ENCODE data around the gene CCDC150.

Gene CCDC150

DNA sequence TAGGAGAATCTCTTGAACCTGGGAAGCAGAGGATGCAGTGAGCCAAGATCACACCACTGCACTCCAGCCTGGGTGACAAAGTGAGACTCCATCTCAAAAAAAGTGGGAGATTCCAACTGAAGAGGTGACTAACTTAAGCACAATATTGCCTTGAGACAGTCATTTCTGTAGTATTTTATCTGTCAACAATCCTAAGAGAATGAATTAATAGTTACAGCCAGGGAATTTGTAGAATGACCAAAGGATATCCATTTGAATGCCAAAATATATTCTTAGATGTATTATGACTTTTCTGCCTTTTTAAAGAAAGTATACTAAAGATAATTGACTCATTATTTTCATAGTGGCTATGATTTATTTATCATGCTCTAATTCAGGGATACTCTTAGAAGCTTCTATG lies 40.7 kb upstream of the CCDC150 start:
- Histone ChIP-seq H3K9ac (ENCODE audit: low read length) (no peak overlapping the region), H3K27ac (ENCODE audit: low read depth, low read length) (no peak overlapping the region), H4K20me1 (ENCODE audit: low read depth, low read length) (no peaks in the 10 kb centered on the region), H2AFZ (ENCODE audit: low read depth, low read length, severe bottlenecking) (no peak overlapping the region), H3K4me2 (ENCODE audit: low read depth, low read length, poor library complexity, severe bottlenecking) (no peak overlapping the region), H3K9me3 (ENCODE audit: insufficient read depth, low read length) (no peaks in the 10 kb centered on the region), H3K36me3 (ENCODE audit: low read length) (no peaks in the 10 kb centered on the region), H3F3A (ENCODE audit: insufficient read depth) (no peaks in the 10 kb centered on the region), H3K79me2 (ENCODE audit: insufficient read depth, low read length) (no peaks in the 10 kb centered on the region), H3K4me3 (ENCODE audit: insufficient read depth, low read length, poor library complexity, severe bottlenecking) (no peak overlapping the region), H3K9me2 (replicated peaks; ENCODE audit: insufficient read depth, low read length) (no peaks in the 10 kb centered on the region), H3K27me3 (ENCODE audit: low read length) (0 out of 2 replicates have a peak, but pooled peaks cover 3% of the 10 kb centered on the region)
- no peak for TF ChIP-seq EZH2phosphoT487 (conservative IDR thresholded peaks at IDR 0.05; ENCODE audit: low read length)
- TF ChIP-seq, protein P1, sequence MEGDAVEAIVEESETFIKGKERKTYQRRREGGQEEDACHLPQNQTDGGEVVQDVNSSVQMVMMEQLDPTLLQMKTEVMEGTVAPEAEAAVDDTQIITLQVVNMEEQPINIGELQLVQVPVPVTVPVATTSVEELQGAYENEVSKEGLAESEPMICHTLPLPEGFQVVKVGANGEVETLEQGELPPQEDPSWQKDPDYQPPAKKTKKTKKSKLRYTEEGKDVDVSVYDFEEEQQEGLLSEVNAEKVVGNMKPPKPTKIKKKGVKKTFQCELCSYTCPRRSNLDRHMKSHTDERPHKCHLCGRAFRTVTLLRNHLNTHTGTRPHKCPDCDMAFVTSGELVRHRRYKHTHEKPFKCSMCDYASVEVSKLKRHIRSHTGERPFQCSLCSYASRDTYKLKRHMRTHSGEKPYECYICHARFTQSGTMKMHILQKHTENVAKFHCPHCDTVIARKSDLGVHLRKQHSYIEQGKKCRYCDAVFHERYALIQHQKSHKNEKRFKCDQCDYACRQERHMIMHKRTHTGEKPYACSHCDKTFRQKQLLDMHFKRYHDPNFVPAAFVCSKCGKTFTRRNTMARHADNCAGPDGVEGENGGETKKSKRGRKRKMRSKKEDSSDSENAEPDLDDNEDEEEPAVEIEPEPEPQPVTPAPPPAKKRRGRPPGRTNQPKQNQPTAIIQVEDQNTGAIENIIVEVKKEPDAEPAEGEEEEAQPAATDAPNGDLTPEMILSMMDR (IDR thresholded peaks at IDR 0.05; ENCODE audit: insufficient read depth, low read length, poor library complexity, severe bottlenecking), result no peak

DNA sequence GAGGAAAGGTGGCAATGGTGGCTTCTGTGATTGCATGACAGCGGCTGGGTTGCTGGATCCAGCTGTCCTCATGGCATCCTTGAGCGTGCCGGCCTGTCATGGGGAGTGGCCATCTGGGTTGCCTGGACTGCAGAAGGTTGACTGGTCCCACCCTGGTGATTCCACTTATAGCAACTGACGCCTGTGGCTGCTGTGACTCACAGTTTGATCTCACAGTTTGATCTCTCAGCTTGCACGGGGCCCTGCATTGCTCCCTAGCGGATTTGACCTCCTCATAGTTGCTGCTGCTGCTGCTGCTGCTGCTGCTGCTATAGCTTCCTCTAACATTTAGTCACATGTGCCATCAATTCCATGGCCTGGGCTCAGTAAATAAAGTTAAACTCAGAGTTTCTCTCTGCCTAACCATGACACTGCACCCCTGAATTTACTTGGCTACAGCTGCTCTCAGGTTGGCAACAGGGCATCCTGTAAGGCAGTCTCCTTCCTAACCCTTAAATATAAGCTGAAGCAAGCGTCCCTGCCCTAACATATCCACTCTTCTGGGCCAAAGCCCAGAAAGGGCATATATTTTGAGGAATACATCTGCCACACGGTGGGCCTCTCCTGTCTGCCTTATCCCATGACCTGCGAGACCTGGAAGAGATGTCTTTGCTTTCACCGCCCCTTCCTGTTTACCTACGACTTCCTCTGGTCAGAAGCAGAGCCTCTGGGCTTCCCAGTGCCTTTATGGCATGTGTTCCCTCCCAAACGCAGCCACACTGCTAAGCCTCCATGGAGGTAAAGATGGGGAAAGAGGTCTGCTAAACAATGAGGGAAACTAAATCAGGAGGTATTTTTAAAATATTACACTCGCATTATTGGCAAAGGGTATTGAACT lies 37.8 kb upstream of the CCDC150 start:
- no peaks in the 10 kb centered on the region for H4K20me1 ChIP-seq (ENCODE audit: low read depth, low read length)
- no peaks in the 10 kb centered on the region for H3F3A ChIP-seq (ENCODE audit: insufficient read depth)
- H3K9me2 ChIP-seq (replicated peaks; ENCODE audit: insufficient read depth, low read length), result no peaks in the 10 kb centered on the region
- no peak overlapping the region for H3K9ac ChIP-seq (ENCODE audit: low read length)
- no peaks in the 10 kb centered on the region for H3K9me3 ChIP-seq (ENCODE audit: insufficient read depth, low read length)
- no peaks in the 10 kb centered on the region for H3K79me2 ChIP-seq (ENCODE audit: insufficient read depth, low read length)
- H3K4me3 ChIP-seq (ENCODE audit: insufficient read depth, low read length, poor library complexity, severe bottlenecking), result no peak overlapping the region
- H3K27ac ChIP-seq (ENCODE audit: low read depth, low read length), result no peak overlapping the region
- TF ChIP-seq, protein P1 (IDR thresholded peaks at IDR 0.05; ENCODE audit: insufficient read depth, low read length, poor library complexity, severe bottlenecking), result no peak
- TF ChIP-seq EZH2phosphoT487 (conservative IDR thresholded peaks at IDR 0.05; ENCODE audit: low read length), result no peak
- no peak overlapping the region for H2AFZ ChIP-seq (ENCODE audit: low read depth, low read length, severe bottlenecking)
- no peak overlapping the region for H3K4me2 ChIP-seq (ENCODE audit: low read depth, low read length, poor library complexity, severe bottlenecking)
- no peaks in the 10 kb centered on the region for H3K27me3 ChIP-seq (ENCODE audit: low read length)
- no peaks in the 10 kb centered on the region for H3K36me3 ChIP-seq (ENCODE audit: low read length)

DNA sequence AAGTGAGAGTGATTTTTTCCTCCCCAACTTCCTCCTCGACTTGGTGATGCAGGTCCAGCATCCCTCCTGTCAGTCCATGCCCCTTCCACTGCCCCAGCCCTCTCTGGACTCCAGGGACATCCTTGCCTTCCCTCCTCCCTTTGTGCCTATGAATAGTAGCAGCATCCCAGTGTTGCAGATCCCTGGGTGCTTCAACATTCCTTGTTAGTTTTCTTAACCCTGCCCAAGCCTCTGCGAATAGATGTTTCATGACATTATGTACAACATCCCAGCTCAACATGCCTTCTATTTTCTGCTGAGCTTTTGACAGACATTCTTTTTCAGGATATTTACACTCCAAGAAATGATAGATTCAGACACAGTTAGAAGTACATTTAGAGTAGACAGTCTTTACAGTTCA lies 35.3 kb upstream of the CCDC150 start:
- no peaks in the 10 kb centered on the region for H3K36me3 ChIP-seq (ENCODE audit: low read length)
- H3K4me3 ChIP-seq (ENCODE audit: insufficient read depth, low read length, poor library complexity, severe bottlenecking), result no peak overlapping the region
- H3K9ac ChIP-seq (ENCODE audit: low read length), result no peak overlapping the region
- no peaks in the 10 kb centered on the region for H3K9me2 ChIP-seq (replicated peaks; ENCODE audit: insufficient read depth, low read length)
- H2AFZ ChIP-seq (ENCODE audit: low read depth, low read length, severe bottlenecking), result no peak overlapping the region
- TF ChIP-seq, protein P1 (IDR thresholded peaks at IDR 0.05; ENCODE audit: insufficient read depth, low read length, poor library complexity, severe bottlenecking), result no peak
- no peak for TF ChIP-seq EZH2phosphoT487 (conservative IDR thresholded peaks at IDR 0.05; ENCODE audit: low read length)
- H3F3A ChIP-seq (ENCODE audit: insufficient read depth), result no peaks in the 10 kb centered on the region
- H3K79me2 ChIP-seq (ENCODE audit: insufficient read depth, low read length), result no peaks in the 10 kb centered on the region
- H3K9me3 ChIP-seq (ENCODE audit: insufficient read depth, low read length), result no peaks in the 10 kb centered on the region
- H4K20me1 ChIP-seq (ENCODE audit: low read depth, low read length), result no peaks in the 10 kb centered on the region
- no peak overlapping the region for H3K4me2 ChIP-seq (ENCODE audit: low read depth, low read length, poor library complexity, severe bottlenecking)
- no peaks in the 10 kb centered on the region for H3K27me3 ChIP-seq (ENCODE audit: low read length)
- H3K27ac ChIP-seq (ENCODE audit: low read depth, low read length), result no peak overlapping the region
